HG02610 (cell line): ENCODE measurements around the gene MRGPRD.

Experiments
- ATAC-seq: cut with Tn5 transposase; IDR thresholded peaks from one replicate; pipeline ENCODE4 v1.9.1; 2021; ENCODE audit warnings: mild to moderate bottlenecking, moderate library complexity; ENCODE audit not compliant: unreplicated experiment

MRGPRD gene

GRCh38 chr11:68933605-68934320 is 47.0 kb downstream of the MRGPRD start:
- ATAC-seq, result no peak

- ATAC-seq, result no peak
Observed at GRCh38 chr11:68932933-68933577, 47.7 kb downstream of the MRGPRD start.

GRCh38 chr11:68932358-68932757 is 48.4 kb downstream of the MRGPRD start:
- ATAC-seq, result no peak

GRCh38 chr11:68931911-68932310 is 48.9 kb downstream of the MRGPRD start:
- ATAC-seq, result no peak

- no peak for ATAC-seq
Observed at GRCh38 chr11:68930991-68931855, 49.6 kb downstream of the MRGPRD start.
